ENCODE data around the gene PRKCQ.

GRCh38 chr10:6398399-6398798 lies 181.7 kb downstream of the PRKCQ start:
- TF ChIP-seq CTCF (IDR thresholded peaks at IDR 0.05) (no peak), POLR2A (IDR thresholded peaks at IDR 0.05) (no peak)

Data from testis (tissue), 2 donors.